HL-60/S4 treated with phorbol 12-myristate 13-acetate at 8.2 ng/mL for 4 days and 3 days (cell line): Measurements from ENCODE around the gene DNAJB9.
"Not testable (repeated sequence)": the region's sequence is repeated elsewhere in the genome, so short reads cannot be mapped to it uniquely, and the experiment has no call there.

Source experiments
- in situ Hi-C: fragments of 300-500 bp; cut with MboI; formaldehyde crosslinking; loops from 2 replicates; pipeline ENCODE4 v1.15.0; 2022; ENCODE audit warnings: low sequenced_read_pairs

DNAJB9 gene

DNA sequence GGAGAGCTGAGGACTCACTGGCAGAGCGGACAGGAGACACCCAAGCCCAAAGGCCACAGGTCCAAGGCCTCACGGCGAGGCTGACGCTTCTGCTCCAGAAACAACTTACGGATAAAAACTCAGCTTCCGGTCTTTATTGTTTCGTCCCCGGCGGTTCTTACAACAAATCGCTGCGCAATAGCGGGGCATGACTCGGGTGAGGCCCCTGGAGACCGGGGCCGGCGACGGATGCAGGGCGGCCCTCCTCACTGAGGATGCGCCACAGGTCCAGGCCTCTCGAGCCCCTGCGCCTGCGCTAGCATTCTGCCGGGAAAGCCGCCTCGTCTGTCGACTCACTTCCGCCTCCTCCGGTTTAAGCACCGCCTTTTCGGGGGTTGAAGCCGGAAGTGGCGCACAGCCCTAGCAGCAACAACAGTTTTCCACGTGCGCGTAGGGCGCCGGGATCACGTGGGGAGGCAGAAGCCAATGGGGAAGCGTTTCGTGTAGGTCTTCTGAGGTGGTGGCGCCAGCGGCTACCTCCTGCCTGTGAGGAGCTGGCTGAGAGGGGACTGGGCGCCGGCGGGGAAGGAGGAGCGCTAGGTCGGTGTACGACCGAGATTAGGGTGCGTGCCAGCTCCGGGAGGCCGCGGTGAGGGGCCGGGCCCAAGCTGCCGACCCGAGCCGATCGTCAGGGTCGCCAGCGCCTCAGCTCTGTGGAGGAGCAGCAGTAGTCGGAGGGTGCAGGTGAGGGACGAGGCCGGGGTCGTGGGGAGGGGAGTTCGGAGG lies at the start of gene DNAJB9, which contains the start of gene THAP5:
Gene DNAJB9 (plus strand): TSS at position 494 of the 765 bp plus-strand sequence. CDS start 1,853 bp downstream, outside the sequence.
Gene THAP5 (minus strand): TSS at position 326 of the 765 bp plus-strand sequence. CDS start 137 bp downstream, at position 189.
- in situ Hi-C loops: no loop called here

DNA sequence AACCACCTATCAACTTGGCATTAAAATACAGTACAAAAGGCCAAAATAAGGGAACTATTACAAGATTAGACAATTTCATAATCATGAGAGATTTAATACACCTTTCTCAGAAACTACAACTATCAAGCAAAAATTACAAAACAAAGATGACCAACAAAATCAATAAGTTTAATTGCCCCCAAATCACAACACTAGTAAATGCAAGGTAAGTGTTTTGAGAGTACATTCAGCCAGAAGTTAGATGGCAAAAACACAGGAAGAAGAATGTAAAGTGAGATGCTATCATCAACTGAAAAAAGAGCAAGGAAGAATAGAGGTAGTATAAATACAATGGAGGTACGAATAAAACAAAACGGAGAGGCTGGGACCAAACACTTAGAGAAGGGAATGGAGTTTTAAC lies 46.9 kb upstream of the DNAJB9 start:
- in situ Hi-C loops: no loop called here

DNA sequence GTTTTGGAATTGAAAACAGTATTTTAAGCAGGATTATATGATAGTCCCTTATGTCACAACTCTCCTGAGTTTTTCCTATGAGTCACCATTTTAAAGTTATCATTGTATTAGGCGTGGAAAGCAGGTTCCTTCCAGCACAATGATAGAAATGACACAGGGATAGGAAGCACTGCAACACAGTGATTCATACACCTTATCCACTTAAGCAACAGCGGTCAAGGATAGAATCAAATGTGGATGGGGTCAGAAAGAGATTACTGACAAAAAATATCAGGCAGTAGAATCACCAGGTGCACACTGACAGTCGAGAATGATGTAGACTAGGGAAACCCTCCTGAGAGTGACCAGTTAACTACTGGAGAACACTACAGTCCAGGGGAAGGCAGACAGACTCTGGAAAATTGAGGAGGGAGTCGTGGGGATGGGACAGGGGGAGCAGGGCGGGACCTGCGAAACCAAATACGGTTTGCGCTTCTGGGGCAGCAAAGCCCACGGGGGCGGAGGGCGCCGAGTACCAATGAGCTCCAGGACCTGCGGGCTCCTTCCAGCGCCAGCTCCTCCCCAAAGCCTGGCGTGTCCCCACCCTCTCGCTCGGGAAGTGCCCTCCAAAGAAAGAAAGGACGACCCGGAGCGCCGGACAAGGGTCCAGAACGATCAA lies 44.2 kb upstream of the DNAJB9 start:
- in situ Hi-C loops: no loop called here

DNA sequence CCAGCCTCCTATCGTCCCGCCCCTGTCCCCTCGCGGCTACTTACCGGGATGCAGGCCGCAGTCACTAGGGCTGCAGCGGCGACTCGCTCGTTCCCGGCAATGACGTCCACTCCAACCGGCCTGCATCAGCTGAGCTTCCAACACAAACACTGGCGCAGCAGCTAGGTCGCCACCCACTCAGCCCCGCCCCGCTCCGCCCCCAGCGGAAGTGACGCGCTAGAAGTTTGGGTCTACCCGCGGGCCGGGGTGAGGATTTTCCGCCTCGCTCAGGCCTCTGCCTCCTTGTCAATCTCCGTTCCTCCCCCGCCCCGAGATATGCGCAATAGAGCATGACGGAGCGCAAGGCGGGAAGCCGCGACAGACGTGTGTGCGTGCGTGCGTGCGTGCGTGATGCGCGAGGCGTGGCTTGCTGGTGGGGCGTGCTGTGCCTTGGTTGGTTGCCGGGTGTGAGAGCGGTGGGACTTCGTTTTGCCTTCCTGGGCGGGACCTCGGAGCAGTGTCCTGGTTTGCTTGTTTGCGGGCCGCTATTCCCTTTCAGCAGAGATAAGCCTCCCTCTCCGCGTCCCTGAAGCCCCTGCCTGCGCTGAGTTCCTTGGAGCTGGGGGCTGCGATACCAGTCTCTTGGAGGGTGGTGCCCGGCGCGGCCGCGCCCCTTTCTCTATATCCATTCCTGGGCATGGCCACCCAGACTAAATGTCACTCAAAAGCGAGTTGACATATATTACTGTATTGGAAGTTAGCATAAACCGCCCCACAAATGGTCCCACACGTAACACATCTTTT lies 43.5 kb upstream of the DNAJB9 start, which contains the start of gene PNPLA8:
Gene PNPLA8 (minus strand): TSS at position 151 of the 783 bp plus-strand sequence. CDS start 10,644 bp downstream, outside the sequence.
- in situ Hi-C loops: no loop called here

DNA sequence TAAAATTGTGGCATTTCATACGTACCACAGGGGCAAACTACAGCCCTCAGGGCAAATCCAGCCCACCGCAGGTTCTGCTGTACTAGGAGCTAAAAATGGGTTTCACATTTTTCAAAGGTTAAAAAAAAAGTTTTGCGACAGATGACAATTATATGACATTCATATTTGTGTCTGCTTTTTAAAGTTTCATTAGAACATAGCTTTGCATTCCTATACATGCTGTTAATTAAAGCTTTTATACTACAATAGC lies 43.0 kb upstream of the DNAJB9 start:
- in situ Hi-C loops: no loop called here

GRCh38 chr7:108528183-108528712 lies 41.4 kb upstream of the DNAJB9 start:
- in situ Hi-C loops: no loop called here

- in situ Hi-C loops: no loop called here
Measured at GRCh38 chr7:108529341-108529740, 40.3 kb upstream of the DNAJB9 start.

- in situ Hi-C loops: no loop called here
Measured at GRCh38 chr7:108533712-108534111, 36.0 kb upstream of the DNAJB9 start.

GRCh38 chr7:108535257-108535656 lies 34.4 kb upstream of the DNAJB9 start:
- in situ Hi-C loops: no loop called here

DNA sequence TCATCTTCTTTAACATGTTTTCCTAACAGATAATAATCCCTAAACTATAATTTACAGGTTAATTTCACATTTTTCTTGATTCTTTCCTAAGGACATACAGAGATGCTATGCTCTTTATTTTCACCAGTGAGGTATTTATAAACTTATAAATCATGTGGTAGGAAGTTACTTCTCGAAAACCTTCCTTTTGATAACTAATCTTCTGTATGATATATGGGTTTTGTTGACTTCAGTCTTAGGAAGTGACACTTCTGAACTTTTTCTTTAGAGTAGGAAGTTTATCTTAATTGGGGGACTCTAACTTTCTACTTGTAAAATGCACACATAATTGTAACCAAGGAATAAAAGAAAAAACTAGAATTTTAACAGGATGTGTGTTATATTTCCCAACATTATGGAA lies 33.9 kb upstream of the DNAJB9 start:
- in situ Hi-C loops: no loop called here

- in situ Hi-C loops: no loop called here
Measured at GRCh38 chr7:108537229-108537628, 32.4 kb upstream of the DNAJB9 start.

DNA sequence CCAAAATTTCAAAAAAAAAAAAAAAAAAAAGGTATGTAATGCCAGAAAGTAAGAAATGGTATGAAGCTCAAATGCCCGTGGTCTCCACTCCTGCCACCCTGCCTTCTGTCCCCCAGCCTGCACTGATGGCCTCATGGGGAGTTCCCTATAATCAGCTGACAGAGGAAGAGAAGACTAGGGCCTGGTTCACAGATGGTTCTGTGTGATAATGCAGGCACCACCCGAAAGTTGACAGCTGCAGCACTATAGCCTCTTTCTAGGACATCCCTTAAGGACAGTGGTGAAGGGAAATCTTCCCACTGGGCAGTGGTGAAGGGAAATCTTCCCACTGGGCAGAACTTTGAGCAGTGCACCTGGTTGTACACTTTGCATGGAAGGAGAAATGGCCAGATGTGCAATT lies 31.4 kb upstream of the DNAJB9 start:
- in situ Hi-C loops: not testable (repeated sequence)

- in situ Hi-C loops: not testable (repeated sequence)
Measured at GRCh38 chr7:108538685-108539084, 31.0 kb upstream of the DNAJB9 start.

DNA sequence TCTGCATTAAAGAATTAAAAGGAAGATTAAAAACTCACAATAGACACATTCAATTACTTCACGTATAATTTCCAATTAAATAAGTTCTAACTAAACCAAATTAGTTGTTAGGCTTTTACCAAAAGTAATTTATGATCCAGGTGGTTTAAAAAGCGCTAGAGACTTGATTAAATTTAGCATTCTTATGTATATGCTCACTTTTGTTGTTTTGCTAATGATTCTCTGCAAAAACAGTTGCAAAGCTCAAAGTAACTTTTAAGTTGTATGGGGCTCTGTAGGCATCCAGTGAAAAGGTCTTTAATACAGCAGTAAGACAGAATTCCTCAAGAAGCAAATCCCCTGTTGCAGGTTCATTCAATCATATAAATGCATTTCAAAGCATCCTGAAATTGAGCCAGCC lies 28.2 kb upstream of the DNAJB9 start:
- in situ Hi-C loops: no loop called here

GRCh38 chr7:108548141-108548896 lies 21.4 kb upstream of the DNAJB9 start:
- in situ Hi-C loops: not testable (repeated sequence)

DNA sequence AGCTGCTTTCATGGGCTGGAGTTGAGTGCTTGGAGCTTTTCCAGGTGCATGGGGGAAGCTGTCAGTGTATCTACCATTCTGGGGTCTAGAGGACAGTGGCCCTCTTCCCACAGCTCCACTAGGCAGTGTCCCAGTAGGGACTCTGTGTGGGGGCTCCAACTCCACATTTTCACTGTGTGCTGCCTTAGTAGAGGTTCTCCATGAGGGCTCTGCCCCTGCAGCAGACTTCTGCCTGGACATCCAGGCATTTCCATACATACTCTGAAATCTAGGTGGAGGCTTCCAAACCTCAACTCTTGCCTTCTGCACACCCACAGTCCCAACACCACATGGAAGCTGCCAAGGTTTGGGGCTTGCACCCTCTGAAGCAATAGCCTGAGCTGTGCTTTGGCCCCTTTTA lies 13.0 kb upstream of the DNAJB9 start:
- in situ Hi-C loops: not testable (repeated sequence)

- in situ Hi-C loops: no loop called here
Measured at GRCh38 chr7:108557191-108557590, 12.5 kb upstream of the DNAJB9 start.

DNA sequence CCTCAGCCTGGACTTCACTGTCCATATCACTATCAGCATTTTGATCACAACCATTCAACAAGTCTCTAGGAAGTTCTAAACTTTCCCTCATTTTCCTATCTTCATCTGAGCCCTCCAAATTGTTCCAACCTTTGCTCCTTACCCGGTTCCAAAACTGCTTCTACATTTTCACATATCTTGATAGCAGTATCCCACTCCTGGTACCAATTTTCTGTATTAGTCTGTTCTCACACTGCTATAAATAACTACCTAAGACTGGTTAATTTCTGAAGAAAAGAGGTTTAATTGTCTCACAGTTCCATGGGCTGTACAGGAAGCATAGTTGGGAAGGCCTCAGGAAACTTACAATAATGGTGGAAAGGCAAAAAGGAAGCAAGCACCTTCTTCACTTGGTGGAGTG lies 12.1 kb upstream of the DNAJB9 start:
- in situ Hi-C loops: no loop called here

GRCh38 chr7:108559253-108559652 lies 10.4 kb upstream of the DNAJB9 start:
- in situ Hi-C loops: no loop called here

GRCh38 chr7:108561047-108561619 lies 8.5 kb upstream of the DNAJB9 start:
- in situ Hi-C loops: no loop called here
